PC-9 (cell line): Measurements from ENCODE around the gene NARF. TPM values are rescaled to one million over a fixed set of nuclear protein-coding genes. Genes with fewer than 3 reads are reported as not detected.

ENCODE experiments used
- BruUV-seq: library from RNA; stranded (reverse); fragments of 400-500 nt; replicated peaks from 2 replicates; lab custom pipeline; 2021; lab: Mats Ljungman, UMichigan
- CTCF ChIA-PET: fragments of 300-600 bp; sonication (Branson Sonifier 250); formaldehyde crosslinking; loops from one replicate; lab custom pipeline; 2022; ENCODE audit warnings: antibody characterized with exemption; lab: Charles Lee
- POLR2A ChIA-PET: fragments of 300-600 bp; sonication (Branson Sonifier 250); formaldehyde crosslinking; loops from one replicate; lab custom pipeline; 2022; ENCODE audit warnings: antibody characterized with exemption; ENCODE audit not compliant: unreplicated experiment; lab: Charles Lee
- DNase-seq, 2 experiments: peaks; one replicate each; pipeline versions ENCODE4 v3.0.0 to v3.0.0-alpha.2; 2015 to 2022; ENCODE audit warnings: mixed read lengths in 1 of 2
- H2AFZ ChIP-seq: fragments of 200-600 bp; sonication (generic); 2 replicates; pipeline ENCODE4 v1.8.1; 2017; ENCODE audit warnings: antibody characterized with exemption
- H3F3A ChIP-seq: fragments of 200-600 bp; sonication (generic); 2 replicates; pipeline ENCODE4 v1.8.1; 2017; ENCODE audit warnings: antibody characterized with exemption, mild to moderate bottlenecking, low read depth; ENCODE audit not compliant: insufficient read depth
- H3K27ac ChIP-seq: fragments of 200-600 bp; sonication (generic); 2 replicates; pipeline ENCODE4 v1.6.1; 2016; ENCODE audit warnings: mixed run types
- H3K27me3 ChIP-seq: fragments of 200-600 bp; sonication (generic); 2 replicates; pipeline ENCODE4 v1.6.1; 2016; ENCODE audit warnings: low read depth, mixed run types; ENCODE audit not compliant: insufficient read depth
- H3K36me3 ChIP-seq: fragments of 200-600 bp; sonication (generic); 2 replicates; pipeline ENCODE4 v1.6.1; 2016; ENCODE audit warnings: low read depth, mixed run types
- H3K4me1 ChIP-seq: fragments of 200-600 bp; sonication (generic); replicated peaks from 2 replicates; pipeline ENCODE4 v1.6.1; 2016; ENCODE audit warnings: mixed run types; ENCODE audit not compliant: insufficient read depth
- H3K4me2 ChIP-seq: fragments of 200-600 bp; sonication (generic); 2 replicates; pipeline ENCODE4 v1.6.1; 2017; ENCODE audit warnings: mixed run types
- H3K4me3 ChIP-seq: fragments of 200-600 bp; sonication (generic); 2 replicates; pipeline ENCODE4 v1.6.1; 2016; ENCODE audit warnings: mixed run types
- H3K79me2 ChIP-seq: fragments of 200-600 bp; sonication (generic); 2 replicates; pipeline ENCODE4 v1.6.1; 2017; ENCODE audit warnings: low read depth, mixed run types
- H3K9me2 ChIP-seq: fragments of 200-600 bp; sonication (generic); 2 replicates; pipeline ENCODE4 v1.8.1; 2017; ENCODE audit warnings: mild to moderate bottlenecking; ENCODE audit not compliant: insufficient read depth
- H3K9me3 ChIP-seq: fragments of 200-600 bp; sonication (generic); 2 replicates; pipeline ENCODE4 v1.8.1; 2016; ENCODE audit warnings: low read depth; ENCODE audit not compliant: insufficient read depth
- H4K20me1 ChIP-seq: fragments of 200-600 bp; sonication (generic); 2 replicates; pipeline ENCODE4 v1.8.1; 2017; ENCODE audit not compliant: insufficient read depth
- EZH2 ChIP-seq: fragments of 200-600 bp; sonication (generic); IDR thresholded peaks from 2 replicates; pipeline ENCODE4 v1.8.0; 2017; ENCODE audit warnings: antibody characterized with exemption, low read depth
- intact Hi-C: fragments of 100-400 bp; cut with micrococcal nuclease; formaldehyde crosslinking; loops from one replicate; pipeline ENCODE4 v1.10.0; 2022; ENCODE audit not compliant: unreplicated experiment
- total RNA-seq: library from RNA; stranded (reverse); gene quantifications from 2 replicates; pipeline ENCODE4 v1.2.3, GENCODE V29; 2021
- TF ChIP-seq, protein P1 (sequence below): fragments of 200-600 bp; sonication (generic); conservative IDR thresholded peaks from 2 replicates; pipeline ENCODE4 v1.6.1; 2017; ENCODE audit warnings: mixed run types, antibody characterized with exemption, mild to moderate bottlenecking, moderate library complexity

The NARF gene
- total RNA-seq, 1 experiment from 2014 or later: 57.2 TPM

DNA sequence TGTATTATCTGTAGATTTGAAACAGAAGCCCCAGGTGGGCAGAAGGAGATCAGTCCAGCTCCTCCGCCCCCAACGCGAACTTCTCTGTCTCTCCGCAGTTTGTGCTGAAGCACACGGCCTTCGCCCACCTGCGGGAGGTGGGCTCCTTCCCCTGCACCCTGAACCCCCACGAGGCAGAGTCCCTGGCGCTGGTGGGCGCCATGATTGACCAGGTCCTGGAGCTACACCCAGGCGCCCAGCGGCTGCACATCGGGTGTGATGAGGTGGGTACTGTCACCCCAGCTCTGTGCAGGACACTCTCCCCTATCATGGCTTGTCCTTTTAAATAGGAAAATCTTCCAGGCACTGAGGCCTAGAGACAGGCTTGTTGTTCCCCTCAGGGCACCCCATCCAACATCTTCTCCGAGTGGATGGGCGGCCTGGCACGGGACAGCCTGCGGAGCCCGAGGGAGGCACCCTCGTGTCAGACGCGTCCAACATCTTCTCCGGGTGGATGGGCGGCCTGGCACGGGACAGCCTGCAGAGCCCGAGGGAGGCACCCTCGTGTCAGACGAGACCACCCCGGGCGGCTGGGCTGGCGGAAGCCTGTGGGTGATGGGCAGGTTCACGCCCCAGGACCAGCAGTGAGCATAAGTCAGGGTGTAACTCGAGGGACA, 24.9 kb upstream of the NARF start:
- Histone ChIP-seq H3K9me2 (no peaks in the 10 kb centered on the region), H2AFZ (no peak overlapping the region), H3F3A (no peaks in the 10 kb centered on the region), H3K4me1 (no peaks in the 10 kb centered on the region), H3K4me3 (no peak overlapping the region), H4K20me1 (no peaks in the 10 kb centered on the region), H3K4me2 (no peak overlapping the region), H3K27ac (no peak overlapping the region), H3K9me3 (no peaks in the 10 kb centered on the region), H3K27me3 (no peaks in the 10 kb centered on the region), H3K36me3 (no peaks in the 10 kb centered on the region), H3K79me2 (no peaks in the 10 kb centered on the region)
- TF ChIP-seq, protein P1, sequence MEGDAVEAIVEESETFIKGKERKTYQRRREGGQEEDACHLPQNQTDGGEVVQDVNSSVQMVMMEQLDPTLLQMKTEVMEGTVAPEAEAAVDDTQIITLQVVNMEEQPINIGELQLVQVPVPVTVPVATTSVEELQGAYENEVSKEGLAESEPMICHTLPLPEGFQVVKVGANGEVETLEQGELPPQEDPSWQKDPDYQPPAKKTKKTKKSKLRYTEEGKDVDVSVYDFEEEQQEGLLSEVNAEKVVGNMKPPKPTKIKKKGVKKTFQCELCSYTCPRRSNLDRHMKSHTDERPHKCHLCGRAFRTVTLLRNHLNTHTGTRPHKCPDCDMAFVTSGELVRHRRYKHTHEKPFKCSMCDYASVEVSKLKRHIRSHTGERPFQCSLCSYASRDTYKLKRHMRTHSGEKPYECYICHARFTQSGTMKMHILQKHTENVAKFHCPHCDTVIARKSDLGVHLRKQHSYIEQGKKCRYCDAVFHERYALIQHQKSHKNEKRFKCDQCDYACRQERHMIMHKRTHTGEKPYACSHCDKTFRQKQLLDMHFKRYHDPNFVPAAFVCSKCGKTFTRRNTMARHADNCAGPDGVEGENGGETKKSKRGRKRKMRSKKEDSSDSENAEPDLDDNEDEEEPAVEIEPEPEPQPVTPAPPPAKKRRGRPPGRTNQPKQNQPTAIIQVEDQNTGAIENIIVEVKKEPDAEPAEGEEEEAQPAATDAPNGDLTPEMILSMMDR: no peak
- no peak for TF ChIP-seq EZH2
- intact Hi-C loops: no loop called here
- ChIA-PET POLR2A (no interaction called here), CTCF (no interaction called here)
- BruUV-seq: no TSS peak
- DNase-seq: no peak

DNA sequence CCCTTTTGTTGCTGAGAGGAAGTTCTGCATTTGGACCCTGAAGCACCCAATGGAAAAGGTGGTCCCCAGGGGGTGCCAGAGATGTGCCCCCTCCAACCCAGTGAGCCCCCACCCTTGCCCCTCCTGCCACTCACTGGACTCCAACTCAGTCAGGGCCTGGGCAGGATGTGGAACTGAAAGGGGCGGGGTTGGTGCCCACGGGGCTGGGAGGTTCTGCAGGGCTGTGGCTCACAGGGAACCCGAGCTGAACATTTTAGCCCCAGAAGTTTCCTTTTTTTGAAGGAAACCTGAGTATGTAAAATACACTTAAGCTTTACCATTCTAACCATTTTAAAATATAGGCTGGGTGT, 24.4 kb upstream of the NARF start:
- TF ChIP-seq, protein P1: no peak
- TF ChIP-seq EZH2: no peak
- POLR2A ChIA-PET: no interaction called here
- Histone ChIP-seq H3F3A (no peaks in the 10 kb centered on the region), H3K9me2 (no peaks in the 10 kb centered on the region), H2AFZ (no peak overlapping the region), H4K20me1 (no peaks in the 10 kb centered on the region), H3K4me1 (no peaks in the 10 kb centered on the region), H3K79me2 (no peaks in the 10 kb centered on the region), H3K4me3 (no peak overlapping the region), H3K4me2 (no peak overlapping the region), H3K36me3 (no peaks in the 10 kb centered on the region), H3K9me3 (no peaks in the 10 kb centered on the region), H3K27ac (no peak overlapping the region), H3K27me3 (no peaks in the 10 kb centered on the region)
- CTCF ChIA-PET: no interaction called here
- DNase-seq: no peak
- intact Hi-C loops: no loop called here
- BruUV-seq: no TSS peak

DNA sequence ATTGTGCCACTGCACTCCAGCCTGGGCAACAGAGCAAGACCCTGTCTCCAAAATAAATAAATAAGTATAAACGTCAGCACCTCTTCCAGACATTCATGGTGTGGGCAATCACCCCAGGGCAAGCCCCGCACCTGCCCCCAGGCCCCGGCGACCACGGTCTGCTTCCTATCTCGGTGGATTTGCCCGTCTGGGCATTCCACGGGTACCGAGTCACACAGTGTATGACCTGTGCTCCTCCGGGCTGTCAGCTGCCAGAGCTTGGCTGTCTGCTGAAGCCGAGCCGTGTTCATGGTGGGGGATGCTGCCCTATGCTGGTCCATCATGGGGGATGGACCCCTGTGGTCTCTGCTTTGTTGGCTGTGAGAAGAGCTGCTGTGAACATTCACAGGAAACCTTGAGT, 23.4 kb upstream of the NARF start:
- Histone ChIP-seq H3K4me2 (no peak overlapping the region), H3K4me3 (no peak overlapping the region), H3F3A (no peaks in the 10 kb centered on the region), H3K27ac (no peak overlapping the region), H3K9me3 (no peaks in the 10 kb centered on the region), H3K27me3 (no peaks in the 10 kb centered on the region), H3K79me2 (no peaks in the 10 kb centered on the region), H4K20me1 (no peaks in the 10 kb centered on the region), H3K36me3 (no peaks in the 10 kb centered on the region), H3K9me2 (no peaks in the 10 kb centered on the region), H3K4me1 (no peaks in the 10 kb centered on the region), H2AFZ (no peak overlapping the region)
- no TSS peak for BruUV-seq
- TF ChIP-seq, protein P1: no peak
- no peak for TF ChIP-seq EZH2
- intact Hi-C loops: no loop called here
- ChIA-PET CTCF (no interaction called here), POLR2A (no interaction called here)
- DNase-seq: no peak
